Left ventricle myocardium inferior (tissue), 1 donor: ENCODE measurements around the gene B3GNT7. TPM values are rescaled to one million over a fixed set of nuclear protein-coding genes. Genes with fewer than 3 reads are reported as not detected.
"Not testable (repeated sequence)": the region's sequence is repeated elsewhere in the genome, so short reads cannot be mapped to it uniquely, and the experiment has no call there.

Experiments used
- DNase-seq: peaks from one replicate; pipeline ENCODE4 v3.0.0-alpha.2; 2020
- H3K27ac ChIP-seq: fragments of 200-600 bp; replicated peaks from 2 replicates; pipeline ENCODE4 v1.8.0; 2021
- H3K27me3 ChIP-seq: fragments of 200-600 bp; 2 replicates; pipeline ENCODE4 v1.8.0; 2021; ENCODE audit warnings: low read depth
- H3K36me3 ChIP-seq: fragments of 200-600 bp; 2 replicates; pipeline ENCODE4 v1.8.0; 2021
- H3K4me1 ChIP-seq: fragments of 200-600 bp; 2 replicates; pipeline ENCODE4 v1.8.0; 2021
- H3K4me3 ChIP-seq: fragments of 200-600 bp; 2 replicates; pipeline ENCODE4 v1.8.0; 2021; ENCODE audit warnings: mild to moderate bottlenecking, moderate library complexity
- H3K9me3 ChIP-seq: fragments of 200-600 bp; replicated peaks from 2 replicates; pipeline ENCODE4 v1.8.0; 2021
- CTCF ChIP-seq: fragments of 200-600 bp; IDR thresholded peaks from 2 replicates; pipeline ENCODE4 v1.8.0; 2021; ENCODE audit warnings: antibody characterized with exemption, mild to moderate bottlenecking, borderline replicate concordance
- intact Hi-C: fragments of 100-400 bp; cut with micrococcal nuclease; formaldehyde crosslinking; loops from one replicate; pipeline ENCODE4 v1.11.0; 2022
- total RNA-seq: library from RNA; stranded (reverse); fragmentation: NEBNext Ultra II Directional; extraction: Animal tissue kit (Norgen Biotek cat#: 25700); gene quantifications from one replicate; pipeline ENCODE4 v1.2.1, GENCODE V29; 2021
- donor health status: DM: no; HTN: yes; CAD: no; lungs with severe emphysema.

The B3GNT7 gene
- total RNA-seq, 1 donor from 2014 or later = 2.4 TPM

- Histone ChIP-seq H3K4me1 (peaks cover 18% of the 10 kb centered on the region), H3K27me3 (no peaks in the 10 kb centered on the region), H3K36me3 (no peaks in the 10 kb centered on the region), H3K27ac (no peak overlapping the region), H3K9me3 (no peaks in the 10 kb centered on the region), H3K4me3 (no peak overlapping the region)
- DNase-seq = no peak
- intact Hi-C loops = no loop called here
- TF ChIP-seq CTCF = no peak
Measured at GRCh38 chr2:231373184-231373583, 22.3 kb upstream of the B3GNT7 start.

GRCh38 chr2:231373786-231374349, 21.6 kb upstream of the B3GNT7 start:
- no peak for DNase-seq
- H3K4me3 ChIP-seq = no peak overlapping the region
- no peak for TF ChIP-seq CTCF
- intact Hi-C loops = no loop called here
- H3K4me1 ChIP-seq = peaks cover 22% of the 10 kb centered on the region
- H3K27ac ChIP-seq = no peak overlapping the region
- no peaks in the 10 kb centered on the region for H3K27me3 ChIP-seq
- H3K9me3 ChIP-seq = no peaks in the 10 kb centered on the region
- no peaks in the 10 kb centered on the region for H3K36me3 ChIP-seq

GRCh38 chr2:231374771-231375170, 20.7 kb upstream of the B3GNT7 start:
- peaks cover 19% of the 10 kb centered on the region for H3K4me1 ChIP-seq
- intact Hi-C loops = no loop called here

GRCh38 chr2:231375994-231376615, 19.4 kb upstream of the B3GNT7 start:
- H3K36me3 ChIP-seq, H3K27ac ChIP-seq, H3K27me3 ChIP-seq, H3K9me3 ChIP-seq, DNase-seq, H3K4me1 ChIP-seq, intact Hi-C loops, H3K4me3 ChIP-seq: not testable (repeated sequence)

More at GRCh38 chr2:231374771-231375170, 20.7 kb upstream of the B3GNT7 start:
- TF ChIP-seq CTCF = no peak
- no peak for DNase-seq
- Histone ChIP-seq H3K9me3 (no peaks in the 10 kb centered on the region), H3K36me3 (no peaks in the 10 kb centered on the region), H3K4me3 (no peak overlapping the region), H3K27ac (no peak overlapping the region), H3K27me3 (no peaks in the 10 kb centered on the region)

GRCh38 chr2:231376857-231377256, 18.7 kb upstream of the B3GNT7 start:
- no peaks in the 10 kb centered on the region for H3K36me3 ChIP-seq
- no peak for DNase-seq
- no peak overlapping the region for H3K4me3 ChIP-seq
- no peaks in the 10 kb centered on the region for H3K27me3 ChIP-seq
- peaks cover 9% of the 10 kb centered on the region for H3K4me1 ChIP-seq
- intact Hi-C loops = no loop called here
- no peak for TF ChIP-seq CTCF
- H3K9me3 ChIP-seq = no peaks in the 10 kb centered on the region
- no peak overlapping the region for H3K27ac ChIP-seq

GRCh38 chr2:231378026-231378722, 17.3 kb upstream of the B3GNT7 start:
- no peaks in the 10 kb centered on the region for H3K36me3 ChIP-seq
- no peak for DNase-seq
- intact Hi-C loops = no loop called here

More at GRCh38 chr2:231378026-231378722, 17.3 kb upstream of the B3GNT7 start:
- TF ChIP-seq CTCF = no peak
- no peak overlapping the region for H3K4me3 ChIP-seq
- peaks cover 5% of the 10 kb centered on the region for H3K4me1 ChIP-seq
- no peaks in the 10 kb centered on the region for H3K9me3 ChIP-seq
- H3K27me3 ChIP-seq = no peaks in the 10 kb centered on the region
- H3K27ac ChIP-seq = no peak overlapping the region
